Kidney tubule cell (primary cell): ENCODE results near the gene ZNG1E.
"Not testable (repeated sequence)": the region's sequence is repeated elsewhere in the genome, so short reads cannot be mapped to it uniquely, and the experiment has no call there.

Experiments
- DNase-seq: peaks from one replicate; pipeline ENCODE4 v3.0.0-alpha.2; 2018; ENCODE audit warnings: low spot score

Gene ZNG1E

GRCh38 chr9:65675589-65676021, at the start of gene ZNG1E:
ZNG1E (plus strand) TSS chr9:65675928; CDS start chr9:65675977, 49 bp downstream.
- DNase-seq, result peak; percentile 64

GRCh38 chr9:65673579-65673978, 2.1 kb upstream of the ZNG1E start:
- DNase-seq, result not testable (repeated sequence)

- peak; percentile 0 for DNase-seq
These were observed 710 bp upstream of the ZNG1E start for GRCh38 chr9:65675018-65675417.

GRCh38 chr9:65676389-65676788, 661 bp downstream of the ZNG1E start:
- DNase-seq, result not testable (repeated sequence)

GRCh38 chr9:65678533-65678932, 2.8 kb downstream of the ZNG1E start:
- DNase-seq, result not testable (repeated sequence)

GRCh38 chr9:65703550-65703949, 27.8 kb downstream of the ZNG1E start:
- not testable (repeated sequence) for DNase-seq

- DNase-seq, result not testable (repeated sequence)
These were observed 38.7 kb downstream of the ZNG1E start for GRCh38 chr9:65714445-65714844.

GRCh38 chr9:65737096-65737564, 61.4 kb downstream of the ZNG1E start, which contains the start of gene FOXD4L4:
FOXD4L4 (plus strand) TSS chr9:65737146; CDS start chr9:65737146, 0 bp downstream.
- not testable (repeated sequence) for DNase-seq

GRCh38 chr9:65738133-65738532, 62.4 kb downstream of the ZNG1E start:
- not testable (repeated sequence) for DNase-seq
